Effector memory CD4-positive, alpha-beta T cell (primary cell): ENCODE measurements around the gene SCAI.
"Not testable (repeated sequence)": the region's sequence is repeated elsewhere in the genome, so short reads cannot be mapped to it uniquely, and the experiment has no call there.

Source experiments
- DNase-seq, 3 donors: peaks; one replicate each; pipeline ENCODE4 v3.0.0-alpha.2; 2020
- H3K27ac ChIP-seq: 2 replicates; pipeline ENCODE4 v1.7.0; 2013; ENCODE audit warnings: mild to moderate bottlenecking, low read length, moderate library complexity; ENCODE audit not compliant: insufficient read depth, poor library complexity, severe bottlenecking
- H3K27me3 ChIP-seq: replicated peaks from 2 replicates; pipeline ENCODE4 v1.7.0; 2013; ENCODE audit warnings: mild to moderate bottlenecking, low read length; ENCODE audit not compliant: insufficient read depth, control insufficient read depth, poor library complexity, severe bottlenecking
- H3K36me3 ChIP-seq: 2 replicates; pipeline ENCODE4 v1.7.0; 2013; ENCODE audit warnings: mild to moderate bottlenecking, low read length, moderate library complexity; ENCODE audit not compliant: control insufficient read depth, insufficient read depth
- H3K4me1 ChIP-seq: 2 replicates; pipeline ENCODE4 v1.7.0; 2013; ENCODE audit warnings: low read length, mild to moderate bottlenecking; ENCODE audit not compliant: control insufficient read depth, insufficient read depth, poor library complexity, severe bottlenecking
- H3K4me3 ChIP-seq: 2 replicates; pipeline ENCODE4 v1.7.0; 2013; ENCODE audit warnings: low read length, low read depth, mild to moderate bottlenecking; ENCODE audit not compliant: insufficient read depth, poor library complexity, severe bottlenecking
- H3K9me3 ChIP-seq: 2 replicates; pipeline ENCODE4 v1.7.0; 2013; ENCODE audit warnings: mild to moderate bottlenecking, low read length, moderate library complexity; ENCODE audit not compliant: control insufficient read depth

SCAI gene

DNA sequence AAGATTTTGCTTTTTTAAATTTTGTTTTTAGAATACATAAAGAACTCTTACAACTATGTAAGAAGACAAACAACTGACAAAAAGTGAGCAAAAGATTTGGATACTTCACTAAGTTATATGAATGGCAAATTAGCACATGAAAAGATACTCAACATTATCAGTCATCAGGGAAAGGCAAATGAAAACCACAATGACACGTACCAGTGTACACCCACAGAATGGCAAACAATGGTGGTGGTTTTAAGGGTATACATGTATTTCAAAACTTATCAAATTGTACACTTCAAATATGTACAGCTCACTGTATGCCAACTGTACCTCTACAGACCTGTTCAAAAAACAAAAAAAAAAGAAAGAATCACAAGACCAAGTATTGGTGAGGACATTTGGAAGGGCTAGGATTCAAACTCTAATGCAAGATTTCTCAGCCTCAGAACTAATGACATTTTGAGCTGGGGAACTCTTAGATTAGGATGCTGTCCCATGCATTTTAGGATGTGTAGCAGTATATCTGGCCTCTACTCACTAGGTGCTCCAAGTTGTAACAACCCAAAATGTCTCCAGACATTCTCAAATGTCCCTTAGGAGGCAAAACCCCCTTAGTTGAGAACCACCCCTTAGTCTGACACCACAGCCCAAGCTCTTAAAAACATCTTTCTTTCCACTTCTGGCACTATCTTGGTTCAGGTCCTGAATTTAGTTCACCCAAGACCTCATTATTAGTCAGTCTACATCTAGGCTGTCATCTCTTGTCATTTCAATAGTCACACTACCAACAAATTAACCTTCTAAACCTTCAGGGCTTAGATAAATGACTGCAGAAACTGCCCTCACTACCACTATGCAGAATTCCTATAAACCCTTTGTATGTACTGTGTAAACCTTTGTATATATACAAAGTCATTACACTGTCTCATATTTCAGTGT is 9.7 kb downstream of the SCAI start:
- H3K9me3 ChIP-seq, result no peaks in the 10 kb centered on the region
- no peaks in the 10 kb centered on the region for H3K36me3 ChIP-seq
- no peak for DNase-seq
- H3K27me3 ChIP-seq, result no peaks in the 10 kb centered on the region
- H3K27ac ChIP-seq, result no peak overlapping the region
- H3K4me3 ChIP-seq, result no peak overlapping the region
- no peaks in the 10 kb centered on the region for H3K4me1 ChIP-seq

DNA sequence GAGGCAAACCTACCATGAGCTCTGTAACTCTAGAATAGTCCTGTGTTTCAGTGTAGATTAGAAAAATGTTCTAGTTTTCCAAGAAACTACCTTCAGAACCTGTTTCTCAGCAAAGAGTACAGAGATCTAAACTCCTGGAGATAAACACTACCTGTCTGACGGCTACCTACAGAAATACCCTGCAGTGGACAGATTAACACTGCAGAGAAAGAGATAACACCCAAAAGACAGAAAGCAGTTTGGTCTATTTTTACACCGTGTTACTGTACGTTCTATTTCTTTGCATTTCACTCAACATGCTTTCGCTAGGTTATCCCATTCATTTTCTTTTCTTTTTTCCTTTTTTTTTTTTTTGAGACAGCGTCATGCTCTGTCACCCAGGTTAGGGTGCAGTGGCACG is 11.6 kb downstream of the SCAI start:
- no peak overlapping the region for H3K27ac ChIP-seq
- peaks cover 5% of the 10 kb centered on the region for H3K4me1 ChIP-seq
- no peaks in the 10 kb centered on the region for H3K9me3 ChIP-seq
- no peak overlapping the region for H3K4me3 ChIP-seq
- no peaks in the 10 kb centered on the region for H3K27me3 ChIP-seq
- DNase-seq, result no peak
- H3K36me3 ChIP-seq, result no peaks in the 10 kb centered on the region

DNA sequence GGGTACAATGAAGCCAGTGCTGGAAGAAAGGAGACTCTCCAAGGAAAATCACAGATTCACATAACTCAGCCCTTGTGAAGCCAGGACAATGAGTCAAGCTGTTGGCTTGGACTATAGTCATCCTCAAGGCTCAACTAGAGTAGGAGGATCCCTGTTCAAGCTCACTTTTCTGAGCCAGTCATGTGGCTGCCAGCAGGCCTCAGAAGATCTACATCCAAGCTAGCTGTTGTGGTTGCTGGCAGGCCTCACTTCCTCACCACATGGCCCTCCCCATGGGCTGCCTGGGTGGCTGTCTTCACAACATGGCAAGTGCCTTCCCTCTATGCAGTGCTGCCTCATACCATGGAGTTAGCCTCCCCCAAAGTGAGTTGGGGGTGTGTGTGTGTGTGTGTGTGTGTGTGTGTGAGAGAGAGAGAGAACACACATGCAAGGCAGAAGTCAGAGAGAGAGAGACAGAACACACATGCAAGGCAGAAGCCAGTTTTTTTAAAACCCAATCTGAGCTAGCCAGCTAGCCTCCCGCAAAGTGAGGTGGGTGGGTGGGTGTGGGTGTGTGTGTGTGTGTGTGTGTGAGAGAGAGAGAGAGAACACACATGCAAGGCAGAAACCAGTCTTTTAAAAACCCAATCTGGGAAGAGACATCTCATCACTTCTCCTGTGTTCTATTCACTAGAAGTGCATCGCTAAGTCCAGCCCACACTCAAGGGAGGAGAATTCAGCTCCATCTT is 17.1 kb downstream of the SCAI start:
- Histone ChIP-seq H3K27me3 (no peaks in the 10 kb centered on the region), H3K27ac (peak overlapping the region; percentile 45), H3K4me3 (no peak overlapping the region), H3K9me3 (no peaks in the 10 kb centered on the region), H3K4me1 (peaks cover 18% of the 10 kb centered on the region), H3K36me3 (no peaks in the 10 kb centered on the region)
- peak; percentile 62 to 76 (median 71) for DNase-seq

DNA sequence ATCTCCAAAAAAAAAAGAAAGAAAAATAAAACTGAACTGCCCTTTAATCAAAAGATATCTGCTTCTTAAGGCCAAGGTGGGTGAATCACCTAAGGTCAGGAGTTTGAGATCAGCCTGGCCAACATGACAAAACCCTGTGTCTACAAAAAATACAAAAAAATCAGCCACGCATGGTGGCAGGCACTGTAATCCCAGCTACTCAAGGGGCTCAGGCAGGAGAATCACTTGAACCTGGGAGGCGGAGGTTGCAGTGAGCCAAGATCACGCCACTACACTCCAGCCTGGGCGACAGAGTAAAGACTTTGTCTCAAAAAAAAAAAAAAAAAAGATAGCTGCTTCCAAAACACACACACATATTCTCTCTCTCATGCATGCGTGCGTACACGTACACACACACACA is 17.8 kb downstream of the SCAI start:
- peaks cover 18% of the 10 kb centered on the region for H3K4me1 ChIP-seq
- H3K27me3 ChIP-seq, result no peaks in the 10 kb centered on the region
- no peaks in the 10 kb centered on the region for H3K9me3 ChIP-seq
- no peak overlapping the region for H3K4me3 ChIP-seq
- H3K36me3 ChIP-seq, result no peaks in the 10 kb centered on the region
- H3K27ac ChIP-seq, result peak overlapping the region; percentile 45
- DNase-seq, result no peak

DNA sequence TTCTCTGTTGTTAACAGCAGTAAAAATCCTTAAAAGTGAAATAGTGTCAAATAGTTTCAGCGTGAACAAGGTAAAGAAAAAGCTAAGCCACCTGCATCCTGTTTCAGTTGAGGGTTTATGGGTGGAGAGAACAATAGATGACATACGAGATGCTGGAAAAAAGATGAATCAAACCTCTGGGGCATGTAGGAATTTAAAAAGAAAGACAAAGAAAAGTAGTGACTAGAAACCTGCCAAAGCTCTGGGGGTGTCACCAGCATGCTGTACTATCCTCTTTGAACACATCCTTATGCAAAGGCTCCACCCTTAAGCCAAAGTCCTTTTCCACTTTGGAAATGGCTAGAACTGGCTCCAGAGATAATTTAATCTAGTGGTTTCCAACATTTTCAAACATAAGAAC is 22.2 kb downstream of the SCAI start:
- H3K27ac ChIP-seq, result no peak overlapping the region
- no peaks in the 10 kb centered on the region for H3K36me3 ChIP-seq
- no peaks in the 10 kb centered on the region for H3K9me3 ChIP-seq
- DNase-seq, result no peak
- peaks cover 7% of the 10 kb centered on the region for H3K4me1 ChIP-seq
- no peaks in the 10 kb centered on the region for H3K27me3 ChIP-seq
- no peak overlapping the region for H3K4me3 ChIP-seq

DNA sequence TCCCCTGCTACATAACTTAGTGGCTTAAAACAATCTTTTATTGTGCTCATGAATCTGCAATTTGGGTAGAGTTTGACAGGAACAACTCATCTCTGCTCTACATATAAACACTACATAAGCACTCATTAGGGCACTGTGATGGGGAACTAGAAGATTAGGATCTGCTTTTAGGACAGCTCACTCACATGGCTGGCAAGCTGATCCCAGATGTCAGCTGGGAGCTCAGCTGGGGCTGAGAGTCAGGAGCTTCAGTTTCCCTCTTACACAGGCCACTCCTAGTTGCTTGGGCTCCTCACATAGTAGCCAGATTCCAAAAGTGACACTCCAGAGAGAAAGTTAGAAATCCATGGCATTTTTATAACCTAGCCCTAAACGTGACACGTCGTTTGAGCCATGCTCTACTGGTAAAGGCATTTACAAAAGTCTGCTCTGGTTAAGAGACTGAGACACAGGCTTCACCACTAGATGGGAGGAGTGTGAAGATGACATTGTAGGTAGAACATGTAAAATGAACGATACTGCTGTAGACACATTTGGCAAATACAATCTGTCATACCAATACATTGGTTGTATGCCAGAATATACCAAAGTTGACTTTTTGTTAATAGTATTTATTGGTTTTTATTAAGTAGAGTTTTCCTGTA is 23.6 kb downstream of the SCAI start:
- H3K9me3 ChIP-seq, result no peaks in the 10 kb centered on the region
- no peaks in the 10 kb centered on the region for H3K27me3 ChIP-seq
- H3K4me3 ChIP-seq, result no peak overlapping the region
- H3K4me1 ChIP-seq, result no peaks in the 10 kb centered on the region
- H3K36me3 ChIP-seq, result no peaks in the 10 kb centered on the region
- no peak overlapping the region for H3K27ac ChIP-seq
- no peak for DNase-seq

DNA sequence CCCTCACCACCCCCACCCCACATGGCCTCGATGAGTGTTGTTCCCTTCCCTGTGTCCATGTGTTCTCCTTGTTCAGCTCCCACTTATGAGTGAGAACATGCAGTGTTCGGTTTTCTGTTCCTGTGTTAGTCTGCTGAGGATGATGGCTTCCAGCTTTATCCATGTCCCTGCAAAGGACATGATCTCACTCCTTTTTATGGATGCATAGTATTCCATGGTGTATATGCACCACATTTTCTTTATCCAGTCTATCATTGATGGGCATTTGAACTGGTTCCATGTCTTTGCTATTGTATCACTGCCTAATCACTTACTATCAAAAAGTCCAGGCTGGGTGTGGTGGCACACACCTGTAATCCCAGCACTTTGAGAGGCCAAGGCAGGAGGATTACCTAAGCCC is 24.6 kb downstream of the SCAI start:
- not testable (repeated sequence) for H3K9me3 ChIP-seq, H3K4me1 ChIP-seq, H3K36me3 ChIP-seq, DNase-seq, H3K27ac ChIP-seq, H3K27me3 ChIP-seq, H3K4me3 ChIP-seq

DNA sequence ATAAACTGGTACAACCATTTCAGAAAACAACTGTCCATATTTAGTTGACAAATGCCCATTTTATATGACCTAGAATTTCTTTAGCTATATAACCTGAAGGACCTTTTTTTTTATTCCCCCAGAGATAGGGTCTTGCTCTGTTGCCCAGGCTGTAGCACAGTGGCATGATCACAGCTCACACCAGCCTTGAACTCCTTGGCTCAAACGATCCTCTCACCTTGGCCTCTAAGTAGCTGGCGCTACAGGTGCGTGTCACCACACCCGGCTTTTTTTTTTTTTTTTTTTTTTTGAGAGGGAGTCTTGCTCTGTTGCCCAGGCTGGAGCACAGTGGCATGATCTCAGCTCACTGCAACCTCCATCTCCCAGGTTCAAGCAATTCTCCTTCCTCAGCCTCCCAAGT is 28.8 kb downstream of the SCAI start:
- not testable (repeated sequence) for H3K4me1 ChIP-seq, H3K4me3 ChIP-seq, H3K27me3 ChIP-seq, H3K9me3 ChIP-seq, H3K27ac ChIP-seq, H3K36me3 ChIP-seq, DNase-seq

DNA sequence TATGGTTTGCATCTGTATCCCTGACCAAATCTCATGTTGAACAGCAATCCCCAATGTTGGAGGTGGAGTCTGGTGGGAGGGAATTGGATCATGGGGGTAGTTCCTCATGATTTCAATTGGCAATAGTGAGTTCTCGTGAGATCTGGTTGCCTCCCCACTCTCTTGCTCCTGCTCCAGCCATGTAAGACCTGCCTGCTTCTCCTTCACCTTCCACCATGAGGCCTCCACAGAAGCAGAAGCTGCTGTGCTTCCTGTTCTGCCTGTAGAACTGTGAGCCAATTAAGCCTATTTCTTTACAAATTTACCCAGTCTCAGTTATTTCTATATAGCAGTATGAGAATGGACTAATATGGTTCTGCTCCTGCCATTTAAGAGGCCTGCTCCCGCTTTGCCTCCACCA is 32.9 kb downstream of the SCAI start:
- H3K4me1 ChIP-seq, result no peaks in the 10 kb centered on the region
- no peaks in the 10 kb centered on the region for H3K36me3 ChIP-seq
- H3K9me3 ChIP-seq, result no peaks in the 10 kb centered on the region
- H3K27me3 ChIP-seq, result no peaks in the 10 kb centered on the region
- no peak overlapping the region for H3K27ac ChIP-seq
- H3K4me3 ChIP-seq, result no peak overlapping the region
- no peak for DNase-seq

DNA sequence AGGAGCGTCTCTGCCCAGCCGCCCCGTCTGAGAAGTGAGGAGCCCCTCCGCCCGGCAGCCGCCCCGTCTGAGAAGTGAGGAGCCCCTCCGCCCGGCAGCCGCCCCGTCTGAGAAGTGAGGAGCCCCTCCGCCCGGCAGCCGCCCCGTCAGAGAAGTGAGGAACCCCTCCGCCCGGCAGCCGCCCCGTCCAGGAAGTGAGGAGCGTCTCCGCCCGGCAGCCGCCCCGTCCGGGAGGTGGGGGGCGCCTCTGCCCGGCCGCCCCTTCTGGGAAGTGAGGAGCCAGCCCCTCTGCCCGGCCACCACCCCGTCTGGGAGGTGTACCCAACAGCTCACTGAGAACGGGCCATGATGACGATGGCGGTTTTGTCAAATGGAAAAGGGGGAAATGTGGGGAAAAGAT is 34.8 kb downstream of the SCAI start:
- DNase-seq, H3K4me3 ChIP-seq: not testable (repeated sequence)

More for the DNA sequence above, 34.8 kb downstream of the SCAI start:
- not testable (repeated sequence) for H3K27me3 ChIP-seq, H3K4me1 ChIP-seq, H3K27ac ChIP-seq, H3K9me3 ChIP-seq, H3K36me3 ChIP-seq
